MCF 10A (cell line): ENCODE data around the gene FAM89B. TPM values are rescaled to one million over a fixed set of nuclear protein-coding genes. Genes with fewer than 3 reads are reported as not detected.

Experiments used
- BruUV-seq: library from RNA; stranded (reverse); fragments of 400-500 nt; replicated peaks from 2 replicates; lab custom pipeline; 2021; lab: Mats Ljungman, UMichigan
- CTCF ChIA-PET: fragments of 300-600 bp; sonication (Branson Sonifier 250); formaldehyde crosslinking; extraction: SDS; loops from one replicate; lab custom pipeline; 2021; ENCODE audit warnings: antibody characterized with exemption, inconsistent platforms; lab: Yijun Ruan, JAX
- POLR2A ChIA-PET: fragments of 300-600, 350-650 bp; sonication (Branson Sonifier 250); formaldehyde crosslinking; extraction: SDS; loops from one replicate; lab custom pipeline; 2020; ENCODE audit warnings: antibody characterized with exemption, inconsistent platforms; lab: Yijun Ruan, JAX
- DNase-seq: peaks from one replicate; pipeline ENCODE4 v3.0.0-alpha.2; 2018; ENCODE audit not compliant: unreplicated experiment
- H3K27ac Mint-ChIP-seq: one replicate; pipeline ENCODE4 v1.8.0; 2022; ENCODE audit warnings: mild to moderate bottlenecking, low read depth, mixed read lengths; ENCODE audit not compliant: unreplicated experiment
- H3K27me3 Mint-ChIP-seq: one replicate; pipeline ENCODE4 v1.8.0; 2022; ENCODE audit warnings: mixed read lengths; ENCODE audit not compliant: insufficient read depth, unreplicated experiment
- H3K36me3 Mint-ChIP-seq: one replicate; pipeline ENCODE4 v1.8.0; 2022; ENCODE audit warnings: mild to moderate bottlenecking, moderate library complexity, mixed read lengths; ENCODE audit not compliant: insufficient read depth, unreplicated experiment
- H3K4me1 Mint-ChIP-seq: one replicate; pipeline ENCODE4 v1.8.0; 2022; ENCODE audit warnings: mixed read lengths; ENCODE audit not compliant: insufficient read depth, unreplicated experiment
- H3K4me3 Mint-ChIP-seq: one replicate; pipeline ENCODE4 v1.8.0; 2022; ENCODE audit warnings: mild to moderate bottlenecking, moderate library complexity, mixed read lengths; ENCODE audit not compliant: unreplicated experiment
- H3K9me3 Mint-ChIP-seq: one replicate; pipeline ENCODE4 v1.8.0; 2022; ENCODE audit warnings: mixed read lengths; ENCODE audit not compliant: unreplicated experiment
- intact Hi-C: fragments of 100-400 bp; cut with micrococcal nuclease; formaldehyde crosslinking; loops from 2 replicates; pipeline ENCODE4 v1.14.1; 2022
- total RNA-seq: library from RNA; stranded (reverse); gene quantifications from 2 replicates; pipeline ENCODE4 v1.2.3, GENCODE V29; 2022
- TF ChIP-seq, protein P1 (sequence below): fragments of 200-600 bp; IDR thresholded peaks from one replicate; pipeline ENCODE4 v1.8.0; 2022; ENCODE audit warnings: antibody characterized with exemption, mild to moderate bottlenecking; ENCODE audit not compliant: unreplicated experiment

Gene FAM89B
- total RNA-seq, 1 experiment from 2014 or later, result 16.7 TPM

DNA sequence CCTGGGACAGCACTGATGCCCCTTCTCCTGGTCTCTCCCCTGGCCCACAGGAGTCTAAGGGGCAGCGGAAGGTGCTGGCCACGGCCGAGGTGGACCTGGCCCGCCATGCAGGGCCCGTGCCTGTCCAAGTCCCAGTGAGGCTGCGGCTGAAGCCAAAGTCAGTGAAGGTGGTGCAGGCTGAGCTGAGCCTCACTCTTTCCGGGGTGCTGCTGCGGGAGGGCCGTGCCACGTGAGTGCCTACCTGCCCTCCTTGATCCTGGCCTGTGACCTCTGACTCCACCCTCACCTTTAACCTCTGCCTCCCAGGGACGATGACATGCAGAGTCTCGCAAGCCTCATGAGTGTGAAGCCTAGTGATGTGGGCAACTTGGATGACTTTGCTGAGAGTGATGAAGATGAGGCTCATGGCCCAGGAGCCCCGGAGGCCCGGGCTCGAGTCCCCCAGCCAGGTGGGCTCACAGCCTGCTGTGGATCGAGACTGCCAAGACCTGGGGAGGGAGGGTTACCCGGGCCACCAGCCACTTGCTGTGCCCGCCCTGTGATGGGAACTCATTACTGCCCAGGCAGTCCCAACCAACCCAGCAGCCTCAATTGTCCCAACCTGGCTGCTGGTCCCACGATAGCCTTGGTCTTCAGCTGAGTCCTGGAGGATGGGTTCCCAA lies 7.8 kb downstream of the FAM89B start:
- Mint-ChIP-seq H3K4me3 (no peak overlapping the region), H3K4me1 (peaks cover 23% of the 10 kb centered on the region), H3K27me3 (no peaks in the 10 kb centered on the region), H3K9me3 (no peaks in the 10 kb centered on the region), H3K36me3 (peaks cover 32% of the 10 kb centered on the region), H3K27ac (no peak overlapping the region)
- CTCF ChIA-PET, result interaction anchor here (0.6 to 1.6 kb wide), 2 partner anchors 20 to 39 kb away, joined by 3 to 8 read pairs; no protein-coding TSS in a partner anchor
- intact Hi-C loops, result no loop called here
- BruUV-seq, result no TSS peak
- no peak for DNase-seq
- POLR2A ChIA-PET, result interaction anchor here (1.0 kb wide), 1 partner anchor 35 kb away, joined by 3 read pairs; no protein-coding TSS in a partner anchor
- TF ChIP-seq, protein P1, sequence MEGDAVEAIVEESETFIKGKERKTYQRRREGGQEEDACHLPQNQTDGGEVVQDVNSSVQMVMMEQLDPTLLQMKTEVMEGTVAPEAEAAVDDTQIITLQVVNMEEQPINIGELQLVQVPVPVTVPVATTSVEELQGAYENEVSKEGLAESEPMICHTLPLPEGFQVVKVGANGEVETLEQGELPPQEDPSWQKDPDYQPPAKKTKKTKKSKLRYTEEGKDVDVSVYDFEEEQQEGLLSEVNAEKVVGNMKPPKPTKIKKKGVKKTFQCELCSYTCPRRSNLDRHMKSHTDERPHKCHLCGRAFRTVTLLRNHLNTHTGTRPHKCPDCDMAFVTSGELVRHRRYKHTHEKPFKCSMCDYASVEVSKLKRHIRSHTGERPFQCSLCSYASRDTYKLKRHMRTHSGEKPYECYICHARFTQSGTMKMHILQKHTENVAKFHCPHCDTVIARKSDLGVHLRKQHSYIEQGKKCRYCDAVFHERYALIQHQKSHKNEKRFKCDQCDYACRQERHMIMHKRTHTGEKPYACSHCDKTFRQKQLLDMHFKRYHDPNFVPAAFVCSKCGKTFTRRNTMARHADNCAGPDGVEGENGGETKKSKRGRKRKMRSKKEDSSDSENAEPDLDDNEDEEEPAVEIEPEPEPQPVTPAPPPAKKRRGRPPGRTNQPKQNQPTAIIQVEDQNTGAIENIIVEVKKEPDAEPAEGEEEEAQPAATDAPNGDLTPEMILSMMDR, result no peak

GRCh38 chr11:65580756-65581155 lies 8.4 kb downstream of the FAM89B start:
- intact Hi-C loops, result no loop called here
- peaks cover 20% of the 10 kb centered on the region for H3K4me1 Mint-ChIP-seq
- no peak overlapping the region for H3K4me3 Mint-ChIP-seq
- TF ChIP-seq, protein P1, result no peak
- ChIA-PET POLR2A (no interaction called here), CTCF (interaction anchor here (0.5 to 1.6 kb wide), 4 partner anchors 9 to 47 kb away, joined by 3 to 8 read pairs (median 3); no protein-coding TSS in a partner anchor)
- DNase-seq, result no peak
- H3K27ac Mint-ChIP-seq, result no peak overlapping the region
- H3K27me3 Mint-ChIP-seq, result no peaks in the 10 kb centered on the region
- H3K9me3 Mint-ChIP-seq, result no peaks in the 10 kb centered on the region
- peaks cover 32% of the 10 kb centered on the region for H3K36me3 Mint-ChIP-seq
- BruUV-seq, result no TSS peak

DNA sequence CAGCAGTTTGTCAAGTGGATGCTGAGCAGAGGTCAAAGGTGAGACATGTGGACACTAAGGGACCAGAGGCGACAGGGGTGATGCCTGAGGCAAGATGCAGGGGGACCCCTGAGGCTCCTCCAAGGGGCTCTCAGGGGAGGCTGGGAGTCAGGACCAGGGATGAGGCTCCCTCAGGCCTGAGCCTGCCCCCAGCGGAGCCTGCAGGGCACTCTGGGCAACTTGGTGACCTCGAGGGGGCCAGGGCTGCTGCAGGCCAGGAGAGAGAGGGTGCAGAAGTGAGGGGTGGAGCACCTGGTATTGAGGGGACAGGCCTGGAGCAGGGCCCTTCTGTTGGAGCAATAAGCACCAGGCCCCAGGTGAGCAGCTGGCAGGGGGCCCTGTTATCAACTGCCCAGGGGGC lies 9.6 kb downstream of the FAM89B start:
- TF ChIP-seq, protein P1, result no peak
- Mint-ChIP-seq H3K9me3 (no peaks in the 10 kb centered on the region), H3K27me3 (no peaks in the 10 kb centered on the region), H3K36me3 (peaks cover 29% of the 10 kb centered on the region), H3K27ac (no peak overlapping the region), H3K4me3 (no peak overlapping the region), H3K4me1 (peaks cover 15% of the 10 kb centered on the region)
- no TSS peak for BruUV-seq
- CTCF ChIA-PET, result no interaction called here
- POLR2A ChIA-PET, result interaction anchor here (0.9 to 1.0 kb wide), 2 partner anchors 33 to 814 kb away, joined by 3 read pairs; no protein-coding TSS in a partner anchor
- no peak for DNase-seq
- intact Hi-C loops, result no loop called here

DNA sequence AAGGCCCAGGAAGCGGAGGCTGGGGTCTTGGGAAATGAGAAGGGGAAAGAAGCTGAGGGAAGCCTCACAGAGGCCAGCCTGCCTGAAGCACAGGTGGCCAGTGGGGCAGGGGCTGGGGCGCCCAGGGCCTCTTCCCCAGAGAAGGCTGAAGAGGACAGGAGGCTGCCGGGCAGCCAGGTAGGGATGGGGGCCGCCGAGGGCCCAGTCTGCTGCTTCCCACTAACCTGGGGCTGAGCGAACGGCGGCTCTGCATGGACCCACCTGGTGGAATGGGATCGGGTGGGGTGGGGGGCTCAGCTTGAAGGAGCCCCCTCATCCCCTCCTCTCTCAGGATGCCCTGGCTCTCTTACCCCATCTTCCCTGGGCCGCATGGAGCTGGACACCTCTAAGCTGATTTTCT lies 11.3 kb downstream of the FAM89B start:
- no peaks in the 10 kb centered on the region for H3K9me3 Mint-ChIP-seq
- H3K27me3 Mint-ChIP-seq, result no peaks in the 10 kb centered on the region
- ChIA-PET POLR2A (interaction anchor here (0.9 kb wide), 1 partner anchor 286 kb away, joined by 3 read pairs; no protein-coding TSS in a partner anchor), CTCF (interaction anchor here (2.5 kb wide), 1 partner anchor 10 kb away, joined by 9 read pairs; no protein-coding TSS in a partner anchor)
- intact Hi-C loops, result no loop called here
- H3K4me1 Mint-ChIP-seq, result peaks cover 14% of the 10 kb centered on the region
- no peak overlapping the region for H3K27ac Mint-ChIP-seq
- no peak for DNase-seq
- no TSS peak for BruUV-seq
- H3K36me3 Mint-ChIP-seq, result peaks cover 24% of the 10 kb centered on the region
- TF ChIP-seq, protein P1, result no peak
- H3K4me3 Mint-ChIP-seq, result no peak overlapping the region
